Astrocyte of the cerebellum (primary cell): ENCODE results near the gene ZNF507.
A peak's percentile ranks its signal among the peaks of the same experiment; 100 is the strongest.

ENCODE experiments used
- DNase-seq: peaks from one replicate; pipeline ENCODE4 v3.0.0-alpha.2; 2011; ENCODE audit warnings: low read depth
- H3K4me3 ChIP-seq: 2 replicates; pipeline ENCODE4 v1.5.1; 2011; ENCODE audit warnings: mild to moderate bottlenecking, low read depth, low read length, moderate library complexity
- in situ Hi-C: cut with HindIII; loops from 2 replicates; pipeline ENCODE4 v1.10.0; 2017; ENCODE audit warnings: low sequenced_read_pairs
- TF ChIP-seq, protein P1 (sequence below): IDR thresholded peaks from 2 replicates; pipeline ENCODE4 v1.5.1; 2012; ENCODE audit warnings: low read length, low read depth, moderate library complexity, mild to moderate bottlenecking; ENCODE audit errors: missing control alignments

Gene ZNF507

DNA sequence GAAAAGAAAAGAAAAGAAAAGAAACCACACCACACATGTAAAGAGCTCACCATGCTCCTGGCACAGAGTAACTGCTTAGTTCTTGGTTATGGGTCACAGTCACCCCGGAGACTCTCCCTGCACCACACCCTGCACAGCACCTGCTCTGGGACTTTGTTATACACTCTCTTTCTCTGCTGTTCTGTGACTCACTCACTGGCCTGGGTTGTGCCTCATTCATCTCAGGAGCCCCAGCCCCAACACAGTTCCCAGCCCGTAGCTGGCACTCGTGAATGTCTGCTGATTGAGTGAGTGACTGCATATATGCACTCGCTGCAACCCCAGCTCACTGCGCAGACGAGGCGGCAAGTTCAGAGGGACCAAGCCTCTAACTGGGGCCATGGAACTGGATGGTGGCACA, 22.9 kb upstream of the ZNF507 start:
- in situ Hi-C loops, result no loop called here
- DNase-seq, result no peak
- H3K4me3 ChIP-seq, result no peak overlapping the region
- TF ChIP-seq, protein P1, sequence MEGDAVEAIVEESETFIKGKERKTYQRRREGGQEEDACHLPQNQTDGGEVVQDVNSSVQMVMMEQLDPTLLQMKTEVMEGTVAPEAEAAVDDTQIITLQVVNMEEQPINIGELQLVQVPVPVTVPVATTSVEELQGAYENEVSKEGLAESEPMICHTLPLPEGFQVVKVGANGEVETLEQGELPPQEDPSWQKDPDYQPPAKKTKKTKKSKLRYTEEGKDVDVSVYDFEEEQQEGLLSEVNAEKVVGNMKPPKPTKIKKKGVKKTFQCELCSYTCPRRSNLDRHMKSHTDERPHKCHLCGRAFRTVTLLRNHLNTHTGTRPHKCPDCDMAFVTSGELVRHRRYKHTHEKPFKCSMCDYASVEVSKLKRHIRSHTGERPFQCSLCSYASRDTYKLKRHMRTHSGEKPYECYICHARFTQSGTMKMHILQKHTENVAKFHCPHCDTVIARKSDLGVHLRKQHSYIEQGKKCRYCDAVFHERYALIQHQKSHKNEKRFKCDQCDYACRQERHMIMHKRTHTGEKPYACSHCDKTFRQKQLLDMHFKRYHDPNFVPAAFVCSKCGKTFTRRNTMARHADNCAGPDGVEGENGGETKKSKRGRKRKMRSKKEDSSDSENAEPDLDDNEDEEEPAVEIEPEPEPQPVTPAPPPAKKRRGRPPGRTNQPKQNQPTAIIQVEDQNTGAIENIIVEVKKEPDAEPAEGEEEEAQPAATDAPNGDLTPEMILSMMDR, result no peak

DNA sequence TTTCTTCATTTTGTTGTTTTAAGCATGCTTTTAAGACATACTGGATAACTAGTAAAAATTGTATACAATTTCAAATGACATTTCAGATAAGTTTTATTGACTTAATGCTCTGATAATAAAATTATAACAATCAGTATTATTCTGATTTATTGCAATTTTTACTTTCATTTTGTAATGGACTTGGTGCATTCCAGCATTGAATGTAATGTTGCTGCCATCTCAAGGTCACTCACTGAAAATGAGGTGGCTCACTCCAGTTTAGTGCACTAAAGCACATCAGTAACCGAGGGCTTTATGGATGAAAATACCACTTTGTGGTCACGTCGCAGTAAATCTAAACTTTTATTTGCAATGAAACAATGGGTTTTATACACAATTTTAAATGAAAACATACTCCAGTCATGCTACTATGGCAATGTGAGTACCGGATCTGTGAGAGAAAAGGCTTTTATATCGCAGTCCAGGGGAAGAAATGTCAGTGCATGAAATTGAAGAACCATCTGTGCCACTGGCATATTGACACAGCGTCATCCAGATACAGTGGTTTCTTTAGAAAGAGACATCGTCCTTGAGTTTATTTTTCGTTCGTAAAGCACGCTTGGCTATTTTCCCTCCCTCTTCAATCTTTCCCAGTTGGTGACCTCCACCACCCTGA, 20.7 kb upstream of the ZNF507 start:
- in situ Hi-C loops, result no loop called here
- TF ChIP-seq, protein P1, result peak; percentile 30
- no peak for DNase-seq
- H3K4me3 ChIP-seq, result no peak overlapping the region

DNA sequence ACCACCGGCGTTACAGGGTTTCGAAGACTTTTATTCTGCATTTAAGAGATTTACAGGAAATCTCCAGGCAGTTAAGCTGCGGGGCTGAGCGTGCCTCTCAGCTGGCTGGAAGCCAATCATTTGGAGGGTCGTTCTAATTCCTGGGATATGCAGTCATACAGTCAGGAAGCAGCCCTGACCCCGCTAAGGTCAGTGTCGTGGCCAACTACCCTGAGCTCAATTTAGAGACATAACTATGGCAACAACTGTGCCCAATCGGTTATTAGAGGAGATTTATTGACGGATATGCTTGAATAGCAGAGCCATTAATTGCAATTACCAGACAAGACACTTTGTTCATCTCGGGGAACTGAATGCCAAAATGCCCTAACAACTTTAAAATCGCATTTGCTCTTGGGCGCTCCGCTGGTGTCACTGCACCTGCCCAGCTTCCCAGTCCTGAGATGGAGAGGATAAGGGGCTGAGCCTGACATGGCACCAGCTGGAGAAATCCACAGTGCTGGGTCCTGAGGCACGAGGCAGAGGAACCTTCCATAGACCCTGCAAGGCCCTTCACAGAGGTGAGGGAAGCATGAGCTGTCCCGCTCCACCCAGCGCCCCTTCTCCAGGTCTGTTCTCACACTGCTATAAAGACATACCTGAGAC, 15.1 kb upstream of the ZNF507 start:
- in situ Hi-C loops, result no loop called here
- DNase-seq, result no peak
- TF ChIP-seq, protein P1, result no peak

DNA sequence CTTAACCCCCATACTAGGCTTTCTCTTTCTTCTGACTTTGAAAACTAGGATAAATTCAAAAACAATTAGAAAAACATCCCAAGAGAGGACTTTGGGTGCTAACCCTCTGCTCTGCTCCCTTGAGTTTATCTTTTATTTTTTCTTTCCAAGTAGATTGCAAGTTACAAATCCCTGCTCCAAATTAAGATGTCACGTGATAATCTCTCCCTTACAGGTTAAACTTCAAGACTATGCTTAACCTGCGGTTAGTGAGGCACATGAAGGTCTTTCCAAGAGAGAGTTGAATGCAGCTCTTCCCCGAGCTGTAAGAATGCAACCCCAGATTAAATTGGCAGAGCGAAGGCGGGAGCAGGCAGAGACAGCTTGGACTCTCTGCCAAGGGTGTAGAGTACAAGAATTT, 12.2 kb upstream of the ZNF507 start:
- no peak for DNase-seq
- H3K4me3 ChIP-seq, result no peak overlapping the region
- in situ Hi-C loops, result no loop called here
- TF ChIP-seq, protein P1, result no peak

More for the DNA sequence above, 15.1 kb upstream of the ZNF507 start:
- no peak overlapping the region for H3K4me3 ChIP-seq

DNA sequence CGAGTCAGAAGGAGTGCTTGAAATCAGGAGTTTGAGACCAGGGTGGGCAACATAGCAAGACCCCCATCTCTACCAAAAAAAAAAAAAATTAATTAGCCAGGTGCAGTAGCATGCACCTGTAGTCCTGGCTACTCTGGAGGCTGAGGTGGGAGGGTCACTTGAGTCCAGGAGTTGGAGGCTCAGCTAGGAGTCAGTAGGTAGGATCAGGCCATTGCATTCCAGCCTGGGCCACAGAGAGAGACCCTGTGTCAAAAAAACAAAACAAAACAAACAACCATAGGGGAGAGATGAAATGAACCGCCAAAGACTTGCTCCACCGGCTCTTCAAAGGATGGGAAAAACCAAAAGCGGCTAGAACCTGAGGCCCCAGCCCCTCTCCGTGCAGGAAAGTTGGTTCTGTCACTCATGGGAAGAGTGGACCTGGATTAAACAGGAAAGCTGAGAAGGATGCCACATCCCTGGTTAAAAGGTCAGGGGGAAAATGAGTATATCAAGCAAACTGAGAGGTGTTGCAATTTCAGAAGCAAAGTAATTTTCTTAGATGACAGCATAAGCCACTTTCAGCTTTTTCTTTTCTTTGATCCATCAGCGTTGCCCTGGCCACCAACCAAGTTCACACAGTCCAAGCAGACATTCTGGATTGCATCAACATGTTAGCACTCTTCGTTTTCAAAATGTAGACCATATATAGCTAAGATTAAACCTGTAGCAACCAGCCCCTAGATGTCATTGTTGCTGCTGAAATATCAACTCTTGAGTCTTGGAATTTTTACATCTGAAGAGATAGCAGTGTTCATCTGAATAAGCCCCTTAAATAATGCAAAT, 8.9 kb upstream of the ZNF507 start:
- in situ Hi-C loops, result no loop called here
- no peak overlapping the region for H3K4me3 ChIP-seq
- TF ChIP-seq, protein P1, result no peak
- no peak for DNase-seq

DNA sequence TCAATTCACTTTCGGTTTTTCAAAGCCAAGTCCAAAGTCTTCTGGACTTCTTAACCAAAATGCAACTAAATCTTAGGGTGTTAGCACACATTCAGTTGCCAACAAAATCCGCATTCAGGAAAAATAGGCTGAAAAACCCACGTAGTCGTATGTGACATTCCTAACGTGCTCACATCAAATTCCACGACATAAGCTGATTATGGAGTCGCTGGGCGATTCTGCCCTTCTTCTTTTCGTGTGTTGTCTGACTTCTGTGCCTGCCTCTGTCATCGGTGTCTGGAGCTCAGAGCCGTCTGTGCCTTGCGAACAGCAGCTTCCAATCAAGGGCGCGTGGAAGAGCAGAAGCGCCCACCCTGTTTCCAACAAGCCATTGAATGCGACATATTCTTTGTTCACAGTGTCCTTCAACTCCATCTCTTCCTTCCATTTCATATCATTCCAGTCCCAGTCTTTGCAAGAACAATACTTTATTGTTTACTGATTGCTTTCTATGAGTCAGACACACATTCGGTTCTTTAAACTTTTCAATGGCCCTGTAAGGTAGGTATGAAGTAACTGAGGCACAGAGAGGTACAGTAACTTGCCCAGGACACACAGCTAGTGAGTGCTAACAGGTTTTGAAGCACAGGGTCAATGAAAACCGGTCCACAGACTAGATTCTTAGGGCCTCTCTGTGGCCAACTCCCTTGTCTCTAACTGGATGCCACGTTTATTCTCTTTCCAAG, 8.2 kb upstream of the ZNF507 start:
- in situ Hi-C loops, result no loop called here
- TF ChIP-seq, protein P1, result no peak
- no peak for DNase-seq
- no peak overlapping the region for H3K4me3 ChIP-seq
